GM18505 (cell line): Measurements from ENCODE around the gene PDGFD.

Experiments
- ATAC-seq: cut with Tn5 transposase; IDR thresholded peaks from one replicate; pipeline ENCODE4 v1.9.1; 2021; ENCODE audit not compliant: unreplicated experiment
- POLR2A ChIP-seq: IDR thresholded peaks from 4 replicates; pipeline ENCODE4 v1.6.1; 2011; ENCODE audit warnings: borderline replicate concordance; ENCODE audit not compliant: insufficient read depth, insufficient read length; ENCODE audit errors: extremely low read depth

PDGFD gene

DNA sequence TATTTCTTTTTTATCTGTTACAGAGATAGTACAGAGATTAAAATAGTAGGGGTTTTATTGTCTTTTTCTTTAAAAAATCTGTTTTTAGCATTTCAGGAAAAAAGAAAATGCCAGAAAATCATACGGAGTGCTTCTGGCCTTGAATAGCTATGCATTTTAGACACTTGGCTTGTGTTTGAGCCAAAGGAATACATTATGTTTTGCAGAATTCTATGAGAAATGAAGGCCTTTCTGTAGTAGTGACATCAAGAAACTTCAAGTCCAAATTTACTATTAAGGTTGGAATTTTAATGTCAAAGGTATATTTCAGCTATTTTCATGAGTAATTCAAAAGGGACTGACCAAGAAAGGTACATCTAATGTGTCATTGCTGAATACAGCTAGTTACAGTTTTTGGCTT lies 183.8 kb downstream of the PDGFD start:
- ATAC-seq, result no peak
- TF ChIP-seq POLR2A, result no peak

DNA sequence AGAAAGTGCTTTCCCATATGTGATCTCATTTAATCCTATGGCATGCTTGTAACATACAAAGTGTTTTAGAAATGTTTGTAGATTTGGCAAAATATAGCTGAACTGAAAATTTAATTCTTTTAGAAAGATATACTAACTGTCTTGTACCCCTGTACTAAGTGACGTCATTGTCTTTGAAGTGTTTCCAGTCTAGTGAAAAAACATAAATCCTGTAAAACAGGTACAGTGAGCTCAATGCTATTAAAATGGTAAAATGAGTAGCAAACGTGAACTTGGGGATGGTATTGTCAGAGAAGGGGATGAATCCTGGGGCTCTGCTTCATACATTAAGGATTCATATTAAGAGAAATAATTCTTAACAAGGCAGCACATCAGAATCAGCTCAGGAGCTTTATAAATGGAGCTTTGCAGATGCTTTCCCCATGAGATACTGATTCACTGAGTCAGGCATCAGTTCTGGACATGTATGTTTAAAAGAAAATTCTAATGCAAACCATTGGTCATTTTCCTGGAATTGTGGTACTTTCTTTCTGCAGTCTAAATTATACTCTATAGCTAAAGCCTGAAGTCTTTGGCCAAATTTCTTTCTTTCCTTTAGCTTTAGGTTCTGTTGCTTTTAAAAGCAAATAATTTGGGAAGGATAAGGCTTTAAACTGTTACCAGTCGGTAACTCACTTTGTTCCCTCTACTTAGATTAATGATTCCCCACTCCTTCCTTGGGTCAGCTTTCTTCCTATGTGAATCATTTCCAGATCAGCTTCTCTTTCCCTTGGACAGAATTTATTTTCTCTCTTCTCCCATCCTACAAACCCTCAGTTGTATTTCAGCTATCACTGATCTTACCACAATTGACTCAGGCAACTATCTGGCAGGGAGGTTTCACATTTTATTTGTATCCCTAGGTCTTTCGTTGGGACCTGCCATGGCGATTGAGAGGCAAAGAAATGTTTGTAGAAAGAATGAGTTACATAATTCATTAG lies 185.0 kb downstream of the PDGFD start:
- no peak for ATAC-seq
- TF ChIP-seq POLR2A, result no peak

DNA sequence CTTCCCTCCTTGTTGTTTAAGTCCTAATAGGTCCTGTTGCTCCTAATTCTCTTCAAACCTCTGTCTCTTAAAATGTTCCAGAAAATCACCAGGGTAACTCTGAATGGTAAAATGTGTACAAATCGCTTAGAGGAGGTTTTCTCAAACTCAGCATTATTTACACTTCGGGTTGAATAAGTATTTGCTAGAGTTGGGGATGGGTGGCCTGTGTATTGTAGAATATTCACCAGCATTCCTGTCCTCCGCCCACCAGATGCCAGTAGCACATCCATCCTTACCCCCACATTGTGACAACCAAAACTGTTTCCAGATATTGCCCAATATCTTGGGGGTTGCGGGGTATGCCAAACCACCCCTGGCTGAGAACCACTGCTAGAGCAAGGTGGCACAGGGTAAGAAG lies 191.9 kb downstream of the PDGFD start:
- ATAC-seq, result no peak
- TF ChIP-seq POLR2A, result no peak

DNA sequence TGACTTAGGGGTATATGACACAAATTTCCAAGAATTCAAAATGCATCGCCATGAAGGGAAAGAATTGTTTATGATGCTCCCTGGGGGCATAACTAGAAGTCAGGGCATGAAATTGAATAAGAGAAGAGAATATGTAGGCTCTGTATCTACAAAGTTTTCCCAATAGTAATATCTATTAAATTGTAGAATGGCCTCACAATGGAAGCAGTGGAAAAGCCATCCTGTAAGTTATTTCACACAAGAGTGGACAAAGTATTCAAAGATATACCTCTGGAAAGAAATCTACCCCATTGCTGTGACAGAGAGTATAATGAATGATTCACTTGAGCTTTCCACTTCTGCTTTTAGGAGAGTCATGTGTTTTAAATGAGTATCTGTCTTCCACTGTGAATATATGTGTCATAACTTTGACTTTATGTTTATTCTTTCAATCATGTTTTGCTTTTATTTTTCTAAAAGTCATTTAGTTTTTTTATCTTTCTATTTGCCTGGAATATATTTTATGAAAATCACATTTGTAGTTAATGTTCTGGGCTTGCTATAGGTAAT lies 193.2 kb downstream of the PDGFD start:
- TF ChIP-seq POLR2A, result no peak
- peak; percentile 95 for ATAC-seq

DNA sequence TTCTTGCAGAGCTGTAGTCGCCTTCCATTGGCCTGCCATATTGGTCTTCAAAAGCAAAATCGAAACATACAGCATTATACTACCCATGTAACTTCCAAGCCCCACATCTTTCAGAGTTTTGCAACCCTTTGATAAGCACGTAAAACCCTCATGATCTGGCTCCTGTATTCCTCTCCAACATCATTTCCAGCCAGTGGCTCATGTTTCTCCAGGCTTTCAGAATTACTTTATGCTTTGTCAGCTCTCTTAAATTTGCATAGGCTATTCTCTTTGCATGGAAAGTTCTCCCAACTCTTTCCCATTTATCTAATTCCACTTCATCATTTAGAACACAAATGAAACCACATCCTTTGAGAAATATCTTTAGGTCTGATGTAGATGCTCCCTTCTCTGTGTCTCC lies 195.3 kb downstream of the PDGFD start:
- ATAC-seq, result no peak
- no peak for TF ChIP-seq POLR2A

DNA sequence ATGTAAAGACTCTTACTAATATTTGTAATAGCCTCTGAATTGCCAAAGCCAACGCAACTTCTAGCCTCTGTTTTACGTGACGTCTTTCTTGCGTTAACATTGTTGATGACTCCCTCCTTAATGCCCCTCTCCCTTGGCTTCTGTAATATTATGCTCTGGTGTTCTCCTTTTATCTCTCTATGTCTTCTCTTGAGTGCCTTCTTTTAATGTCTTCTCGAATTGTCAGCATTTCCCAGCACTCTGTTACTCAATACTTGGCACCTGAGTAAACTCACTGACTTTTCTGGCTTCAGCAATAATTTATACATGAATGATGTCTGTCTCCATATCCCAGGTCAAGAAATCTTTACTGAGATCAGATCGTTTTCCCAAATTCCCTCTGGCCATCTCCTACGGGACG lies 196.0 kb downstream of the PDGFD start:
- no peak for ATAC-seq
- no peak for TF ChIP-seq POLR2A

DNA sequence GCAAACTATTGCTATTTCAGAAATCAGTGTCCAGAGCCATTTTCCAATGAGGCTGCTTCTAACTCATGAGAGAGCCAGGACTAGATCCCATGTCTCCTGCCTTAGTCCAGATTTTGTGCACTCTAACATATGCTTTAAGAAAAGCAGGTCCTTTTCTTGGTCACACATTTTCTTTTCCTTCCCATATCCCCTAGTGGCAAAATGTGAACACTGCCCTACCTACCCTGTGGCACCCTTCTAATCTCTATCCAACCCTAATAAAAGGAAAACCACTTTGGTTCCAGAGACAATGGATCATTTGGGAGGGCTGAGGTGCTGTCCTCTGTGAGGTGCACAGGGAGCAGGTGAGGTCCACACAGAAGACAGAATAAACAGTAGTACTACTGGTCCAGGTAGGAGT lies 199.6 kb downstream of the PDGFD start:
- ATAC-seq, result no peak

DNA sequence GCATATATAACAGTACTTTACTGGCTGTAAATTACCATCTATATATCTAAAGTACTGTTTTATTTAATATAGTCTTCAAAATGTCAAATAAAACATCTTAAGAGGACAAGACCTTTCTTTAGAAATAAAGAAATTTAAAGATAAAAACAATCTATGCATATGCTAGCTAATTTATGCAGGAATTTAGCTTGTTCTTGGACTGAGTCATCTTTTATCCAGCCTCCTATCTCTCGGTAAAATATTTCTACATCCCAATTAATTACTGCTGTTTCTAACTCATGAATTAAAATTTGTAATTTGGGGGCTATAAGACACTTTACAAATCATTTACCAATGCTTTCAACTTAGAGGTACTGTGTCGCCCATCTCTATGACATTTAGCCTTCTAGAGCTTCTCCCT lies 200.3 kb downstream of the PDGFD start:
- TF ChIP-seq POLR2A, result no peak
- ATAC-seq, result no peak

More for the DNA sequence above, 199.6 kb downstream of the PDGFD start:
- no peak for TF ChIP-seq POLR2A

DNA sequence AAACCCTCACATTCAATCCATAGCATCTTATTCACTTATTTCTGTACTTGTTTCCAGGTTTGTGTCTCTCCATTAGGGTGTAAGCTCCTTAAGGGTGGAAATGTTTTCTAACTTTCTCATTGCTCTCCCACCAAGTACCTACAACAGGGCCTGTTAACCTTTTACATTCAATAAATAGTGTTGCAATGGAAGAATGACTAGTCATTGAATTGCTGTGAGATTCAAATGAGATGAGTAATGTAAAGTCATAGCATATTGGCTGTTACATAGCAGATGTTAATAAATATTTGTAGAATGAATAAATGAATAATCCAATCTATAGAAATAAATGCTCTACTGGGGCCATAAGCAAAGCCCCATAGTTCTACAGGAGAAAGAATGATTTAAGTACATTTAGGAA lies 202.9 kb downstream of the PDGFD start:
- TF ChIP-seq POLR2A, result no peak
- ATAC-seq, result no peak

DNA sequence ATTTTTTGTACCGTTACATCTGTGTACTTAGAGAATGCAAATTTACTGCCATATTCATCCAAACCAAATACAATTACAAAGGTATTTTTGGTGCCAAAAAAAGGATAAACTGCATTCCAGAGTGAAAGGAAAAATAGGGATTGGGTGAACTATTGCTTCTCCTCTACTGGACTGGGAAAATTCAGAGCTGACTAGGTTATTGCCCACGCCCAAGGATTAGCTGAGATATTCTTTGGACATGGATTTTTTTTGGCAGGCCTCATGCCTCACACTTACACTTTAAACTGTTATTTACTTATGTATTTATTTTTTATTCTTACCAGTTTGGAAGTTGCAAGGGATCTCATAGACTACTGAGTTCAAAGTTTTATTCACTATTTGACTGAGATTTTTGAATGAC lies 203.8 kb downstream of the PDGFD start:
- TF ChIP-seq POLR2A, result no peak
- no peak for ATAC-seq

DNA sequence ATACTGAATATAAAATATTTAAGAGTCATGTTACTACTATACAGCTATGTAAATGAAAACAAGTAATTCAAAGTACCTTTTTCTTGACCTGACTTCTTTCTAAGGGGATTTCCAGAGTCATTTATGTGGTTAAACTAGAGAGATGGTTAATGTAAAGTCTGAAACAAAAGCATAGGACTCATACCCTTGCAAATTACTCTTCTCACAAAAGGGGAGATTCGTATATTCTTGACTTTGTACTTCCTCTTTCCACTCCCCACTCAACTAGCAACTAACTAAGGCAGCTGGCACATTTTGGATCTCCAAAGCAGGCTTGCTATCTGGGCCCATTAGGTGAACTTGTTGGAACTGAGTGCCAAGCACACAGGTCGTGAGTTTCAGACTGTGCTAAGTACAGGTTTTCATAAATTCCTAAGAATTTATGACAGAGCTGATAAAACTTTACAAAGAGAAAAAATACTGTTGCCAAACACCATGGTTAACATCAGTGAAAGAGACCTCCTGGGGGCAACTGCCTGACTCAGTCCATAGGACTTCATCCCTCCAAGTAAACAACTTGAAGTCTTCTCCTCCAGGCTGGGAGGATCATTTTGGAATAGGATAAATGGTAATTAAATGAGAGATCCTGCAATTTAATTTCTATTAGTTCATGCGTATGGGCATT lies 204.5 kb downstream of the PDGFD start:
- TF ChIP-seq POLR2A, result no peak
- peak; percentile 99 for ATAC-seq

DNA sequence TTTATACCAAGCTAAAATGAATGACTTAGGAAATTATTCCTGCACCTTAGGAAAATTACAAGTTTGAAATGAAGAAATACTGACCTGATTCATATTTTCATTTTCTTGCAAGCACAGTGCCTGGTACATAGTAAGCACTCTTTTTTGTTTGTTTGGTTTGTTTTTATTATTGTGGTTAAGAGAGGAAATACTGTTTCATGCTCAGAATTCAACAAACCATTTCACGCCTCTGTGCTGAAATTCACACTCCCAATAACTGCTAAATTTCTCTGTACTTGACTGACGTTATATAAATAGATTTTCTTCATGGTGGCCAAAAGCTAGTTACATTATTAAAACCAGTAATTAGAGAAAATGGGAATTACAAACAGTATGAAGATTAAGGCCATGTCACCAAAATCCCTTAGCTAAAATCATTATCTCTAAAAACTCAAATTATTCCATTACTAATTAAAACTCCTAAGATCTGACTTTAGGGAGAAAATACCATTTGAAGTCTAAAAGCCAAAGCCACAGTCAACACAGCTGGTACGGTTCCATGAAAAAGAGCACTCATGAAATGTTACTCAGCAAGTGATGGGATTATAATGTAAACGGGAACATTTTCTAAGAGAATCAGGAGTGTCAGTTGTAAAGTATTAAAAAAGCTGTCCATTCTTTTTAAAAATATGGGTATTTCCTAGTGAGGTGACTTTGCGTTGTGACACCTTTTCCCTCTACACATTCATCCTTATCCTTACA lies 205.3 kb downstream of the PDGFD start:
- peak; percentile 35 for ATAC-seq
- TF ChIP-seq POLR2A, result no peak
